ENCODE measurements around the gene ITGA8.
"Not testable (repeated sequence)": the region's sequence is repeated elsewhere in the genome, so short reads cannot be mapped to it uniquely, and the experiment has no call there.

ITGA8 gene

GRCh38 chr10:15719899-15720634 is at the start of gene ITGA8:
Gene ITGA8 (minus strand): TSS chr10:15719922. CDS start chr10:15719771, 151 bp downstream.
- DNase-seq (ENCODE audit: low spot score), result peak; percentile 66

GRCh38 chr10:15764892-15765454 is 45.3 kb upstream of the ITGA8 start:
- DNase-seq (ENCODE audit: low spot score), result no peak

GRCh38 chr10:15763006-15763405 is 43.3 kb upstream of the ITGA8 start:
- no peak for DNase-seq (ENCODE audit: low spot score)

GRCh38 chr10:15762239-15762638 is 42.5 kb upstream of the ITGA8 start:
- DNase-seq (ENCODE audit: low spot score), result not testable (repeated sequence)

- DNase-seq (ENCODE audit: low spot score), result not testable (repeated sequence)
Measured at GRCh38 chr10:15761224-15761623, 41.5 kb upstream of the ITGA8 start.

GRCh38 chr10:15760681-15761080 is 41.0 kb upstream of the ITGA8 start:
- no peak for DNase-seq (ENCODE audit: low spot score)

GRCh38 chr10:15759265-15759664 is 39.5 kb upstream of the ITGA8 start:
- no peak for DNase-seq (ENCODE audit: low spot score)

GRCh38 chr10:15758618-15759017 is 38.9 kb upstream of the ITGA8 start:
- DNase-seq (ENCODE audit: low spot score), result no peak

- DNase-seq (ENCODE audit: low spot score), result no peak
Measured at GRCh38 chr10:15754937-15755336, 35.2 kb upstream of the ITGA8 start.

GRCh38 chr10:15751046-15751445 is 31.3 kb upstream of the ITGA8 start:
- DNase-seq (ENCODE audit: low spot score), result no peak

GRCh38 chr10:15748126-15748525 is 28.4 kb upstream of the ITGA8 start:
- DNase-seq (ENCODE audit: low spot score), result no peak

- DNase-seq (ENCODE audit: low spot score), result no peak
Measured at GRCh38 chr10:15747632-15748031, 27.9 kb upstream of the ITGA8 start.

GRCh38 chr10:15745751-15746150 is 26.0 kb upstream of the ITGA8 start:
- DNase-seq (ENCODE audit: low spot score), result no peak

GRCh38 chr10:15744217-15744865 is 24.6 kb upstream of the ITGA8 start:
- peak; percentile 66 for DNase-seq (ENCODE audit: low spot score)

- no peak for DNase-seq (ENCODE audit: low spot score)
Measured at GRCh38 chr10:15743443-15743842, 23.7 kb upstream of the ITGA8 start.

- DNase-seq (ENCODE audit: low spot score), result no peak
Measured at GRCh38 chr10:15742836-15743235, 23.1 kb upstream of the ITGA8 start.

- no peak for DNase-seq (ENCODE audit: low spot score)
Measured at GRCh38 chr10:15742102-15742501, 22.4 kb upstream of the ITGA8 start.

GRCh38 chr10:15741581-15741980 is 21.9 kb upstream of the ITGA8 start:
- no peak for DNase-seq (ENCODE audit: low spot score)

- no peak for DNase-seq (ENCODE audit: low spot score)
Measured at GRCh38 chr10:15740261-15740660, 20.5 kb upstream of the ITGA8 start.

- no peak for DNase-seq (ENCODE audit: low spot score)
Measured at GRCh38 chr10:15739254-15739970, 19.7 kb upstream of the ITGA8 start.

GRCh38 chr10:15738270-15738925 is 18.7 kb upstream of the ITGA8 start:
- DNase-seq (ENCODE audit: low spot score), result no peak

- DNase-seq (ENCODE audit: low spot score), result no peak
Measured at GRCh38 chr10:15737656-15738055, 17.9 kb upstream of the ITGA8 start.

Measured in iPS-NIHi11 (cell line).